GM23338 (cell line): Measurements from ENCODE around the gene RNF150. TPM values are rescaled to one million over a fixed set of nuclear protein-coding genes. Genes with fewer than 3 reads are reported as not detected.
A peak's percentile ranks its signal among the peaks of the same experiment; 100 is the strongest.

ENCODE experiments used
- ATAC-seq: fragments of 200-7000 bp; cut with Tn5 transposase; 3 replicates; pipeline ENCODE4 v1.9.1; 2020
- DNase-seq: peaks from one replicate; pipeline ENCODE4 v3.0.0-alpha.2; 2015; ENCODE audit warnings: low spot score
- H2AFZ ChIP-seq: fragments of 200-600 bp; sonication (generic); 2 replicates; pipeline ENCODE4 v1.8.0; 2016; ENCODE audit warnings: antibody characterized with exemption, mild to moderate bottlenecking, moderate library complexity
- H3F3A ChIP-seq: fragments of 200-600 bp; sonication (generic); replicated peaks from 2 replicates; pipeline ENCODE4 v1.8.0; 2017; ENCODE audit warnings: antibody characterized with exemption, mixed run types, low read depth
- H3K27ac ChIP-seq: fragments of 200-600 bp; sonication (generic); 2 replicates; pipeline ENCODE4 v1.6.1; 2016; ENCODE audit warnings: low read depth
- H3K27me3 ChIP-seq: fragments of 200-600 bp; sonication (generic); 2 replicates; pipeline ENCODE4 v1.8.0; 2016; ENCODE audit warnings: mild to moderate bottlenecking, mixed run types, moderate library complexity; ENCODE audit not compliant: insufficient read depth
- H3K36me3 ChIP-seq: fragments of 200-600 bp; sonication (generic); 2 replicates; pipeline ENCODE4 v1.8.0; 2016; ENCODE audit warnings: mild to moderate bottlenecking; ENCODE audit not compliant: insufficient read depth
- H3K4me1 ChIP-seq: fragments of 200-600 bp; sonication (generic); 2 replicates; pipeline ENCODE4 v1.8.0; 2016; ENCODE audit warnings: mild to moderate bottlenecking, moderate library complexity; ENCODE audit not compliant: insufficient read depth
- H3K4me2 ChIP-seq: fragments of 200-600 bp; sonication (generic); 2 replicates; pipeline ENCODE4 v1.7.1; 2017; ENCODE audit warnings: mixed run types
- H3K4me3 ChIP-seq: fragments of 200-600 bp; sonication (generic); 2 replicates; pipeline ENCODE4 v1.6.1; 2016; ENCODE audit warnings: mixed run types
- H3K79me2 ChIP-seq: fragments of 200-600 bp; sonication (generic); replicated peaks from 2 replicates; pipeline ENCODE4 v1.8.0; 2017; ENCODE audit warnings: mild to moderate bottlenecking; ENCODE audit not compliant: insufficient read depth
- H3K9me2 ChIP-seq: fragments of 200-600 bp; sonication (generic); 2 replicates; pipeline ENCODE4 v1.8.0; 2017; ENCODE audit not compliant: insufficient read depth
- H4K20me1 ChIP-seq: fragments of 200-600 bp; sonication (generic); replicated peaks from 2 replicates; pipeline ENCODE4 v1.8.0; 2017; ENCODE audit warnings: mild to moderate bottlenecking; ENCODE audit not compliant: insufficient read depth
- H3K27ac Mint-ChIP-seq: 2 replicates; pipeline ENCODE4 v1.8.0; 2020; ENCODE audit warnings: inconsistent platforms, mild to moderate bottlenecking, moderate library complexity, mixed read lengths
- H3K27me3 Mint-ChIP-seq: 3 replicates; pipeline ENCODE4 v1.8.0; 2022; ENCODE audit warnings: low read depth, mild to moderate bottlenecking, moderate library complexity, mixed read lengths, inconsistent platforms; ENCODE audit not compliant: insufficient read depth, poor library complexity
- H3K36me3 Mint-ChIP-seq: 3 replicates; pipeline ENCODE4 v1.8.0; 2021; ENCODE audit warnings: low read depth, mild to moderate bottlenecking, inconsistent platforms, moderate library complexity, mixed read lengths
- H3K4me1 Mint-ChIP-seq: 3 replicates; pipeline ENCODE4 v1.8.0; 2020; ENCODE audit warnings: mild to moderate bottlenecking, inconsistent platforms, mixed read lengths
- H3K4me3 Mint-ChIP-seq: 3 replicates; pipeline ENCODE4 v1.8.0; 2021; ENCODE audit warnings: moderate library complexity, mild to moderate bottlenecking, inconsistent platforms, mixed read lengths
- H3K9me3 Mint-ChIP-seq: 3 replicates; pipeline ENCODE4 v1.8.0; 2020; ENCODE audit warnings: moderate library complexity, mild to moderate bottlenecking, inconsistent platforms, mixed read lengths
- CTCF ChIP-seq, 2 experiments: fragments of 200-600 bp in 1 of 2; sonication (generic) in 1 of 2; conservative IDR thresholded peaks; 2 replicates each; pipeline versions ENCODE4 v1.5.1 to v1.6.1; 2016 to 2017; ENCODE audit warnings: antibody characterized with exemption in 2 of 2, low read depth in 2 of 2, mild to moderate bottlenecking in 2 of 2, moderate library complexity in 1 of 2
- REST ChIP-seq: IDR thresholded peaks from one replicate; pipeline ENCODE4 v1.6.1; 2018; ENCODE audit warnings: antibody characterized with exemption; ENCODE audit not compliant: unreplicated experiment
- STAT1 ChIP-seq: IDR thresholded peaks from one replicate; pipeline ENCODE4 v1.6.1; 2016; ENCODE audit warnings: antibody characterized with exemption; ENCODE audit not compliant: unreplicated experiment
- ZNF462 ChIP-seq: fragments of 250-450 bp; sonication (Bioruptor Pico); IDR thresholded peaks from 2 replicates; pipeline ENCODE4 v1.5.0; 2020; ENCODE audit warnings: mild to moderate bottlenecking, moderate library complexity
- polyA plus RNA-seq: library from polyadenylated mRNA; unstranded; fragments of >200 nt; fragmentation: Nextera tagmentation; extraction: Ambion mirVana; gene quantifications from 2 replicates; pipeline ENCODE4 v1.2.1, GENCODE V29; 2016
- total RNA-seq: library from RNA; depleted of rRNA; stranded (reverse); fragments of >200 nt; shearing (Covaris generic); gene quantifications from 2 replicates; pipeline ENCODE4 v1.2.3, GENCODE V29; 2014

RNF150 gene
- total and polyA plus RNA-seq, 2 experiments from 2014 or later: 1.3 to 6.1 TPM

GRCh38 chr4:140862177-140862442, 271.2 kb downstream of the RNF150 start (continued):
- TF ChIP-seq ZNF462 (no peak), STAT1 (no peak)

- H3K36me3 ChIP-seq: no peaks in the 10 kb centered on the region
- no peaks in the 10 kb centered on the region for H3K9me2 ChIP-seq
- H4K20me1 ChIP-seq: no peaks in the 10 kb centered on the region
- H3F3A ChIP-seq: no peaks in the 10 kb centered on the region
- H3K4me2 ChIP-seq: no peak overlapping the region
- no peak overlapping the region for H2AFZ ChIP-seq
- H3K9me3 Mint-ChIP-seq: no peaks in the 10 kb centered on the region
- no peaks in the 10 kb centered on the region for H3K27me3 ChIP-seq
- no peaks in the 10 kb centered on the region for H3K79me2 ChIP-seq
- H3K27ac Mint-ChIP-seq: no peak overlapping the region
- no peaks in the 10 kb centered on the region for H3K4me1 ChIP-seq
- TF ChIP-seq REST (no peak), CTCF (conservative IDR thresholded peaks at IDR 0.05; ENCODE audit: low read depth in 2 of 2) (peak; percentile 86 to 93)
- DNase-seq: peak; percentile 83
- peaks cover 6% of the 10 kb centered on the region for H3K27me3 Mint-ChIP-seq
- H3K4me3 Mint-ChIP-seq: no peak overlapping the region
- H3K27ac ChIP-seq: no peak overlapping the region
- ATAC-seq: peak; percentile 70
- H3K36me3 Mint-ChIP-seq: no peaks in the 10 kb centered on the region
- H3K4me1 Mint-ChIP-seq: peaks cover 6% of the 10 kb centered on the region; the same call in 2 of the 3 replicates
- H3K4me3 ChIP-seq: no peak overlapping the region
Measured at GRCh38 chr4:140861359-140862176, 271.7 kb downstream of the RNF150 start.
